22Rv1 (cell line): ENCODE results near the gene TMEM178B.

Experiments
- H3K27ac ChIP-seq: fragments of 450-650 bp; 2 replicates; pipeline ENCODE4 v1.5.1; 2017
- CTCF ChIP-seq: fragments of 450-650 bp; IDR thresholded peaks from 2 replicates; pipeline ENCODE4 v1.5.1; 2017; ENCODE audit warnings: mild to moderate bottlenecking
- ZFX ChIP-seq: fragments of 450-650 bp; IDR thresholded peaks from 2 replicates; pipeline ENCODE4 v1.6.1; 2017; ENCODE audit warnings: antibody characterized with exemption, borderline replicate concordance

TMEM178B gene

GRCh38 chr7:141128506-141128905 is 54.6 kb downstream of the TMEM178B start:
- no peak for TF ChIP-seq ZFX
- H3K27ac ChIP-seq: no peak overlapping the region

GRCh38 chr7:141128931-141129330 is 55.1 kb downstream of the TMEM178B start:
- TF ChIP-seq CTCF: no peak
- TF ChIP-seq ZFX: no peak
- H3K27ac ChIP-seq: no peak overlapping the region

- no peak for TF ChIP-seq CTCF
- TF ChIP-seq ZFX: no peak
- no peak overlapping the region for H3K27ac ChIP-seq
These were observed 58.8 kb downstream of the TMEM178B start for GRCh38 chr7:141132671-141133070.

GRCh38 chr7:141133646-141134045 is 59.8 kb downstream of the TMEM178B start:
- no peak overlapping the region for H3K27ac ChIP-seq
- no peak for TF ChIP-seq CTCF
- TF ChIP-seq ZFX: no peak

- H3K27ac ChIP-seq: no peak overlapping the region
- TF ChIP-seq CTCF: no peak
- TF ChIP-seq ZFX: no peak
These were observed 68.2 kb downstream of the TMEM178B start for GRCh38 chr7:141142058-141142457.

GRCh38 chr7:141144921-141145629 is 71.2 kb downstream of the TMEM178B start:
- TF ChIP-seq CTCF (no peak), ZFX (no peak)
- no peak overlapping the region for H3K27ac ChIP-seq

- TF ChIP-seq ZFX (no peak), CTCF (no peak)
- H3K27ac ChIP-seq: no peak overlapping the region
These were observed 71.7 kb downstream of the TMEM178B start for GRCh38 chr7:141145630-141145982.

- no peak overlapping the region for H3K27ac ChIP-seq
- TF ChIP-seq CTCF (no peak), ZFX (no peak)
These were observed 73.6 kb downstream of the TMEM178B start for GRCh38 chr7:141147482-141147881.
